Endothelial cell of umbilical vein (primary cell): ENCODE data around the gene HMGN5. TPM values are rescaled to one million over a fixed set of nuclear protein-coding genes. Genes with fewer than 3 reads are reported as not detected.

ENCODE experiments used
- BruUV-seq: library from RNA; stranded (reverse); fragments of 400-500 nt; replicated peaks from 2 replicates; lab custom pipeline; 2021; lab: Mats Ljungman, UMichigan
- CTCF ChIA-PET: fragments of 300-600, 350-600 bp; sonication (Branson Sonifier 250); formaldehyde crosslinking; loops from one replicate; lab custom pipeline; 2021; ENCODE audit warnings: antibody characterized with exemption, inconsistent platforms; lab: Charles Lee
- POLR2A ChIA-PET: fragments of 300-600, 350-600 bp; sonication (Branson Sonifier 250); formaldehyde crosslinking; loops from one replicate; lab custom pipeline; 2021; ENCODE audit warnings: antibody characterized with exemption, inconsistent platforms; lab: Charles Lee
- DNase-seq: peaks from one replicate; pipeline ENCODE4 v3.0.0-alpha.2; 2011; ENCODE audit warnings: low read depth, low spot score
- FAIRE-seq: peaks from 2 replicates; lab custom pipeline; 2011; peaks lifted over from hg19 to GRCh38; lab: Jason Lieb, UNC
- H2AFZ ChIP-seq: 2 replicates; pipeline ENCODE4 v1.6.0; 2012; ENCODE audit warnings: low read depth, low read length, control low read depth, inconsistent platforms
- H3K27ac ChIP-seq: 2 replicates; pipeline ENCODE4 v1.5.1; 2011; ENCODE audit warnings: low read depth, mild to moderate bottlenecking, control low read depth, low read length, moderate library complexity; ENCODE audit not compliant: insufficient read depth
- H3K27me3 ChIP-seq, 2 experiments: 2 replicates each; pipeline versions ENCODE4 v1.6.0 to v1.6.1; 2011; ENCODE audit warnings: low read length in 2 of 2, mixed read lengths in 1 of 2; ENCODE audit not compliant: control insufficient read depth in 2 of 2, insufficient read depth in 2 of 2
- H3K36me3 ChIP-seq, 2 experiments: 2 replicates in 1 of 2; 3 replicates in 1 of 2; pipeline ENCODE4 v1.5.1; 2011; ENCODE audit warnings: low read length in 2 of 2, mild to moderate bottlenecking in 1 of 2, moderate library complexity in 1 of 2; ENCODE audit not compliant: control insufficient read depth in 2 of 2, insufficient read depth in 2 of 2; ENCODE audit errors: extremely low read depth in 1 of 2
- H3K4me1 ChIP-seq: 3 replicates; pipeline ENCODE4 v1.5.1; 2011; ENCODE audit warnings: mild to moderate bottlenecking, low read length; ENCODE audit not compliant: control insufficient read depth, insufficient read depth; ENCODE audit errors: extremely low read depth
- H3K4me2 ChIP-seq: 2 replicates; pipeline ENCODE4 v1.6.1; 2011; ENCODE audit warnings: low read length, control low read depth, mixed read lengths; ENCODE audit not compliant: insufficient read depth
- H3K4me3 ChIP-seq, 3 experiments: fragments of 200-600 bp in 1 of 3; sonication (generic), shearing (Covaris generic) in 1 of 3; replicated peaks in 1 of 3; 2 replicates each; pipeline ENCODE4 v1.5.1; 2011 to 2016; ENCODE audit warnings: control low read depth in 3 of 3, low read length in 3 of 3, mild to moderate bottlenecking in 2 of 3, inconsistent platforms in 1 of 3, low read depth in 1 of 3, moderate library complexity in 1 of 3; ENCODE audit not compliant: insufficient read depth in 1 of 3
- H3K79me2 ChIP-seq: 2 replicates; pipeline ENCODE4 v1.6.0; 2012; ENCODE audit warnings: low read length, inconsistent platforms; ENCODE audit not compliant: control insufficient read depth, insufficient read depth
- H3K9ac ChIP-seq: replicated peaks from 2 replicates; pipeline ENCODE3; 2011; ENCODE audit warnings: low read length, control low read depth; ENCODE audit not compliant: insufficient read depth; ENCODE audit errors: extremely low read depth
- H3K9me1 ChIP-seq: replicated peaks from 3 replicates; pipeline ENCODE4 v1.6.0; 2011; ENCODE audit warnings: mild to moderate bottlenecking, low read length; ENCODE audit not compliant: control insufficient read depth, insufficient read depth; ENCODE audit errors: extremely low read depth
- H3K9me3 ChIP-seq: replicated peaks from 2 replicates; pipeline ENCODE4 v1.5.1; 2012; ENCODE audit warnings: low read length, inconsistent platforms; ENCODE audit not compliant: control insufficient read depth, insufficient read depth
- H4K20me1 ChIP-seq: replicated peaks from 2 replicates; pipeline ENCODE3; 2011; ENCODE audit warnings: mild to moderate bottlenecking, low read length; ENCODE audit not compliant: control insufficient read depth, insufficient read depth; ENCODE audit errors: extremely low read depth
- CTCF ChIP-seq, 2 donors: IDR thresholded peaks; 1 replicate in 1 of 2; 2 replicates in 1 of 2; pipeline ENCODE4 v1.5.1; 2011; ENCODE audit warnings: low read length in 2 of 2, mild to moderate bottlenecking in 2 of 2, moderate library complexity in 2 of 2, control low read depth in 1 of 2, inconsistent platforms in 1 of 2, low read depth in 1 of 2; ENCODE audit not compliant: insufficient read depth in 1 of 2; ENCODE audit errors: extremely low read depth in 1 of 2
- EZH2 ChIP-seq: IDR thresholded peaks from 2 replicates; pipeline ENCODE4 v1.6.1; 2012; ENCODE audit warnings: borderline replicate concordance, low read depth, mild to moderate bottlenecking, moderate library complexity, low read length, inconsistent platforms; ENCODE audit not compliant: severe bottlenecking
- FOS ChIP-seq: IDR thresholded peaks from 2 replicates; pipeline ENCODE4 v1.6.1; 2011; ENCODE audit warnings: mild to moderate bottlenecking, low read length, moderate library complexity, borderline replicate concordance; ENCODE audit not compliant: insufficient read depth
- GATA2 ChIP-seq: IDR thresholded peaks from 2 replicates; pipeline ENCODE4 v1.7.0; 2011; ENCODE audit warnings: low read depth, mild to moderate bottlenecking, moderate library complexity, mixed read lengths, low read length; ENCODE audit not compliant: insufficient read length, insufficient read depth
- JUN ChIP-seq: IDR thresholded peaks from 2 replicates; pipeline ENCODE4 v1.6.1; 2011; ENCODE audit warnings: borderline replicate concordance, low read depth; ENCODE audit not compliant: insufficient read length, insufficient read depth
- MAX ChIP-seq: IDR thresholded peaks from 2 replicates; pipeline ENCODE4 v1.6.1; 2011; ENCODE audit not compliant: insufficient read depth, insufficient read length
- MYC ChIP-seq: IDR thresholded peaks from one replicate; pipeline ENCODE4 v1.6.1; 2011; ENCODE audit warnings: mild to moderate bottlenecking, low read depth, low read length
- POLR2A ChIP-seq: IDR thresholded peaks from 2 replicates; pipeline ENCODE4 v1.6.1; 2012; ENCODE audit warnings: low read depth, mild to moderate bottlenecking, control low read depth, low read length
- POLR2AphosphoS5 ChIP-seq: IDR thresholded peaks from 2 replicates; pipeline ENCODE4 v1.6.1; 2012; ENCODE audit warnings: low read depth, mild to moderate bottlenecking, control low read depth, low read length, moderate library complexity; ENCODE audit not compliant: insufficient read depth
- dilution Hi-C: fragments of 300-500 bp; cut with MboI; formaldehyde crosslinking; loops from one replicate; pipeline ENCODE4 v1.15.0; 2019; ENCODE audit warnings: low sequenced_read_pairs; ENCODE audit not compliant: extremely low pct_ligation_motif_present
- intact Hi-C: fragments of 100-400 bp; cut with micrococcal nuclease; formaldehyde crosslinking; loops from one replicate; pipeline ENCODE4 v1.10.0; 2022
- polyA plus RNA-seq, 4 experiments: library from polyadenylated mRNA; depleted of rRNA in 3 of 4; stranded (reverse) in 3 of 4; unstranded in 1 of 4; fragments of >200 nt; gene quantifications; 2 replicates each; pipeline versions ENCODE4 v1.2.1 to v1.2.3, GENCODE V29; 2011 to 2012; ENCODE audit warnings: missing spikeins in 1 of 4
- total RNA-seq: library from RNA; stranded (reverse); gene quantifications from 2 replicates; pipeline ENCODE4 v1.2.3, GENCODE V29; 2021

HMGN5 gene
- total and polyA plus RNA-seq, 2 donors (not counting 3 experiments of a cell fraction or from before 2014, with no cell fraction given) = 0.95 to 6.1 TPM

DNA sequence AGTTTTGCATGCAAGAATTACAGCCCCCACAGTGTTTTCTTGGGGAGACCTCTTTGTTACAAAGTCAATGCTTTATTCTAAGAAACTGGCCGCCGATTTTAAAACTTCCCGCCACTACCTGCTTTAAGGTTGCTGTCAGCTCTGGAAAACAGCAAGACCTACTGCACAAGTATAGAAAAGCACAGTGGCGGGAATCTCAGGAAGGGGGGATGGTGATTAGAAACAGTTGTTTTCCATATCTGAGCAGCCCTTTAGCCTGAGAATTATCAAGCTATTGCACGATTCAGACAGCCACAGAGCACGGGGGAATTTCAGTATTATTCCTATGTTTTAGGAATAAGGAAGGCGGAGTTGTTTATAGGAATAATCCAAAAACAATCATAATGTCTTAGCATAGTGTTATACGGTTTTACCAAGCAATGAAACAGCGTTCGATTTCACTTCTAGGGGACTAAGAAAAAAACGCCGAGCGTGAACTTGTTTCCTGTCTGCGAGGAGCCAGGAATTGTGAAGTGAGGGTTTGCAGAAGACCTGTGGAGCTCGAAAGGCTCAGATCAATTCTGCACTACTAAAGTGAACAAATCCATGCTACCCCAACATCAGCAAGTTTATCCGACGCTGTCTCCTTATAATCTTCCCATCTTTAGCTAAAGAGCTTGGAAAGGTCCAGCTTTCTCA lies 81.3 kb downstream of the HMGN5 start:
- POLR2A ChIA-PET = no interaction called here
- dilution Hi-C loops = no loop called here

More for the DNA sequence above, 81.3 kb downstream of the HMGN5 start:
- no peak overlapping the region for H3K27ac ChIP-seq
- TF ChIP-seq GATA2 = no peak
- TF ChIP-seq MYC = no peak
- TF ChIP-seq EZH2 = no peak
- no peak for TF ChIP-seq POLR2AphosphoS5
- TF ChIP-seq JUN = no peak
- TF ChIP-seq POLR2A = no peak
- TF ChIP-seq FOS = no peak
- TF ChIP-seq CTCF (IDR thresholded peaks at IDR 0.05; ENCODE audit: extremely low read depth in 1 of 2, insufficient read depth in 1 of 2, low read depth in 1 of 2, low read length in 2 of 2) = no peak
- TF ChIP-seq MAX = no peak
- peaks cover 5% of the 10 kb centered on the region for H3K4me1 ChIP-seq
- H3K36me3 ChIP-seq = no peaks in the 10 kb centered on the region
- no peaks in the 10 kb centered on the region for H3K9me3 ChIP-seq
- peak overlapping the region; percentile 44 to 88 (median 48) for H3K4me3 ChIP-seq
- H3K79me2 ChIP-seq = no peaks in the 10 kb centered on the region
- peak overlapping the region; percentile 94 for H3K4me2 ChIP-seq
- TSS peak; percentile 19 for BruUV-seq
- H3K27me3 ChIP-seq = peaks cover 2 to 12% of the 10 kb centered on the region in 2 experiments
- no peaks in the 10 kb centered on the region for H4K20me1 ChIP-seq
- H3K9ac ChIP-seq = peak overlapping the region; percentile 70
- no peaks in the 10 kb centered on the region for H3K9me1 ChIP-seq
- H2AFZ ChIP-seq = peak overlapping the region; percentile 92
- CTCF ChIA-PET = interaction anchor here (0.7 to 2.4 kb wide), 8 partner anchors 9 to 311 kb away, joined by 3 to 6 read pairs (median 4); partner anchors contain the start of genes BRWD3, HMGN5 and SH3BGRL
- DNase-seq (no peak), FAIRE-seq (peak; percentile 28)
- intact Hi-C loops = loop anchor here (2.0 kb wide), 1 partner anchor 82 kb away; the partner anchor contains the start of gene SH3BGRL
